ENCODE data around the gene MFGE8. TPM values are rescaled to one million over a fixed set of nuclear protein-coding genes. Genes with fewer than 3 reads are reported as not detected.

The MFGE8 gene
- total RNA-seq, 4 donors from 2014 or later: 496 to 734 (median 508) TPM

DNA sequence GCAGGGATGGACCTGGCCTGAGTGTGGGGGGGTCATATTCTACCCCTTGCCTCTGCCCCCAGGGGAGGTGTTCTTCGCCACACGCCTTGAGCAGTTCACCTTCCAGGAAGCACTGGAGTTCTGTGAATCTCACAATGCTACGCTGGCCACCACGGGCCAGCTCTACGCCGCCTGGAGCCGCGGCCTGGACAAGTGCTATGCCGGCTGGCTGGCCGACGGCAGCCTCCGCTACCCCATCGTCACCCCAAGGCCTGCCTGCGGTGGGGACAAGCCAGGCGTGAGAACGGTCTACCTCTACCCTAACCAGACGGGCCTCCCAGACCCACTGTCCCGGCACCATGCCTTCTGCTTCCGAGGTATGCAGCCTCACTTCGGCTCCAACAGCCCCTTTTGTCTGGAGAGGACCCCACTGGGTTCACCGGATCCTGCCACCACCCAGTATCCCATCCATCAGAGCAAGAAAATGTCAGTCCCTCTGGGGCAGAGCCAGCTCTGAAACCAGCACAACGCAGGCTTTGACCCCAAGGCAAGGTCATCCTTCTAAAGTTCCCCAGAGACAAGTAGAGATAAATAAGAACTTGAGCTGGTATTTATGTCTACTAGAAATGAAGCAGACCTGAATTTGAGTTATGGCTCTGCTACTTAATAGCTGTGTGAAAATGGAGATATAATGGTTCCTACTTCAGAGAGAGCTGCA, 63.7 kb downstream of the MFGE8 start:
- Histone ChIP-seq H3K36me3 (no peaks in the 10 kb centered on the region), H3K27me3 (peaks cover 38% of the 10 kb centered on the region), H3K27ac (no peak overlapping the region), H3K4me3 (no peak overlapping the region), H3K9me3 (no peaks in the 10 kb centered on the region), H3K4me1 (no peaks in the 10 kb centered on the region)
- no peak for ATAC-seq
- WGBS, 2 donors (ENCODE audit: low coverage in 1 of 2): 4 to 50% methylated on average over 1 to 3 of the region's 22 CpGs
- no peak for TF ChIP-seq EP300 (IDR thresholded peaks at IDR 0.05)
- no peak for TF ChIP-seq POLR2AphosphoS5 (IDR thresholded peaks at IDR 0.05)
- TF ChIP-seq POLR2A (IDR thresholded peaks at IDR 0.05): no peak
- TF ChIP-seq, protein P1, sequence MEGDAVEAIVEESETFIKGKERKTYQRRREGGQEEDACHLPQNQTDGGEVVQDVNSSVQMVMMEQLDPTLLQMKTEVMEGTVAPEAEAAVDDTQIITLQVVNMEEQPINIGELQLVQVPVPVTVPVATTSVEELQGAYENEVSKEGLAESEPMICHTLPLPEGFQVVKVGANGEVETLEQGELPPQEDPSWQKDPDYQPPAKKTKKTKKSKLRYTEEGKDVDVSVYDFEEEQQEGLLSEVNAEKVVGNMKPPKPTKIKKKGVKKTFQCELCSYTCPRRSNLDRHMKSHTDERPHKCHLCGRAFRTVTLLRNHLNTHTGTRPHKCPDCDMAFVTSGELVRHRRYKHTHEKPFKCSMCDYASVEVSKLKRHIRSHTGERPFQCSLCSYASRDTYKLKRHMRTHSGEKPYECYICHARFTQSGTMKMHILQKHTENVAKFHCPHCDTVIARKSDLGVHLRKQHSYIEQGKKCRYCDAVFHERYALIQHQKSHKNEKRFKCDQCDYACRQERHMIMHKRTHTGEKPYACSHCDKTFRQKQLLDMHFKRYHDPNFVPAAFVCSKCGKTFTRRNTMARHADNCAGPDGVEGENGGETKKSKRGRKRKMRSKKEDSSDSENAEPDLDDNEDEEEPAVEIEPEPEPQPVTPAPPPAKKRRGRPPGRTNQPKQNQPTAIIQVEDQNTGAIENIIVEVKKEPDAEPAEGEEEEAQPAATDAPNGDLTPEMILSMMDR (IDR thresholded peaks at IDR 0.05): no peak

Other genes starting within 250 kb of the MFGE8 start
- gene ACAN, start 109.9 kb downstream of the MFGE8 start, total RNA-seq: under 1 TPM in 3 of 4 donors, not detected in 1; 0.04 to 0.17 (median 0.13) TPM
- 10 to 100 TPM in 1 of 4 donors, 1 to 10 TPM in 3; 3.0 to 10.5 (median 6.7) TPM for gene HAPLN3, start 17.8 kb downstream of the MFGE8 start, total RNA-seq
- gene ABHD2, start 175.1 kb upstream of the MFGE8 start, total RNA-seq: 100 to 1,000 TPM in 1 of 4 donors, 10 to 100 TPM in 3; 54.6 to 108 (median 75.9) TPM